ENCODE data around the gene IKZF4.

DNA sequence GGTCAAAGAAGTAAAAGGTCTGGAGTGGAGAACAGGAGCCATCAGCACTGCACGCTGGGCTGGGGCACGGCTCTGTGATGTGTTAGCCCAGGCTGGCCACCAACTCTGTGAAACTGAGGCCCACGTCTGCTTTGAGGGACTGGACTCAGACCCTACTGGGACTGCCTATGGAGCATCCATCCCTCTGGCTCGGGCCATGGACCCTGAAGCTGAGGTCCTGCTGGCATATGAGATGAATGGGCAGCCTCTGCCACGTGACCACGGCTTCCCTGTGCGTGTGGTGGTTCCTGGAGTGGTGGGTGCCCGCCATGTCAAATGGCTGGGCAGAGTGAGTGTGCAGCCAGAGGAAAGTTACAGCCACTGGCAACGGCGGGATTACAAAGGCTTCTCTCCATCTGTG, 16.6 kb upstream of the IKZF4 start:
- TF ChIP-seq, protein P1, sequence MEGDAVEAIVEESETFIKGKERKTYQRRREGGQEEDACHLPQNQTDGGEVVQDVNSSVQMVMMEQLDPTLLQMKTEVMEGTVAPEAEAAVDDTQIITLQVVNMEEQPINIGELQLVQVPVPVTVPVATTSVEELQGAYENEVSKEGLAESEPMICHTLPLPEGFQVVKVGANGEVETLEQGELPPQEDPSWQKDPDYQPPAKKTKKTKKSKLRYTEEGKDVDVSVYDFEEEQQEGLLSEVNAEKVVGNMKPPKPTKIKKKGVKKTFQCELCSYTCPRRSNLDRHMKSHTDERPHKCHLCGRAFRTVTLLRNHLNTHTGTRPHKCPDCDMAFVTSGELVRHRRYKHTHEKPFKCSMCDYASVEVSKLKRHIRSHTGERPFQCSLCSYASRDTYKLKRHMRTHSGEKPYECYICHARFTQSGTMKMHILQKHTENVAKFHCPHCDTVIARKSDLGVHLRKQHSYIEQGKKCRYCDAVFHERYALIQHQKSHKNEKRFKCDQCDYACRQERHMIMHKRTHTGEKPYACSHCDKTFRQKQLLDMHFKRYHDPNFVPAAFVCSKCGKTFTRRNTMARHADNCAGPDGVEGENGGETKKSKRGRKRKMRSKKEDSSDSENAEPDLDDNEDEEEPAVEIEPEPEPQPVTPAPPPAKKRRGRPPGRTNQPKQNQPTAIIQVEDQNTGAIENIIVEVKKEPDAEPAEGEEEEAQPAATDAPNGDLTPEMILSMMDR (IDR thresholded peaks at IDR 0.05), result no peak
- TF ChIP-seq POLR2A (IDR thresholded peaks at IDR 0.05), result no peak
